HG02642 (cell line): ENCODE data around the gene MAGEB1.
A peak's percentile ranks its signal among the peaks of the same experiment; 100 is the strongest.

Experiments
- ATAC-seq: cut with Tn5 transposase; IDR thresholded peaks from one replicate; pipeline ENCODE4 v1.9.1; 2021; ENCODE audit warnings: mild to moderate bottlenecking; ENCODE audit not compliant: unreplicated experiment, poor library complexity

MAGEB1 gene

GRCh38 chrX:30246769-30247489 lies at the start of gene MAGEB1:
TSS of gene MAGEB1 (plus strand) at chrX:30247146. CDS start at chrX:30250494, 3,348 bp downstream.
- ATAC-seq: no peak

GRCh38 chrX:30212172-30212571 lies 34.8 kb upstream of the MAGEB1 start:
- ATAC-seq: no peak

GRCh38 chrX:30215357-30215843 lies 31.5 kb upstream of the MAGEB1 start, which contains the start of gene MAGEB2:
TSS of gene MAGEB2 (plus strand) at chrX:30215563. CDS start at chrX:30218581, 3,018 bp downstream.
- no peak for ATAC-seq

- no peak for ATAC-seq
Observed at GRCh38 chrX:30217465-30217864, 29.5 kb upstream of the MAGEB1 start.

GRCh38 chrX:30219372-30219771 lies 27.6 kb upstream of the MAGEB1 start:
- no peak for ATAC-seq

GRCh38 chrX:30220661-30221060 lies 26.3 kb upstream of the MAGEB1 start:
- ATAC-seq: no peak

- ATAC-seq: no peak
Observed at GRCh38 chrX:30224536-30224935, 22.4 kb upstream of the MAGEB1 start.

GRCh38 chrX:30228526-30228925 lies 18.4 kb upstream of the MAGEB1 start:
- ATAC-seq: no peak

- no peak for ATAC-seq
Observed at GRCh38 chrX:30230395-30230794, 16.6 kb upstream of the MAGEB1 start, which contains the start of gene MAGEB3. TSS of gene MAGEB3 (plus strand) at chrX:30230657. CDS start at chrX:30235925, 5,268 bp downstream.

- ATAC-seq: no peak
Observed at GRCh38 chrX:30241724-30242415, 5.1 kb upstream of the MAGEB1 start, which contains the start of gene MAGEB4. TSS of gene MAGEB4 (plus strand) at chrX:30242000. CDS start at chrX:30242136, 136 bp downstream.

- ATAC-seq: peak; percentile 75
Observed at GRCh38 chrX:30248854-30249253, 1.9 kb downstream of the MAGEB1 start.

- no peak for ATAC-seq
Observed at GRCh38 chrX:30253257-30253656, 6.3 kb downstream of the MAGEB1 start.

- no peak for ATAC-seq
Observed at GRCh38 chrX:30259927-30260326, 13.0 kb downstream of the MAGEB1 start.

GRCh38 chrX:30261012-30261411 lies 14.1 kb downstream of the MAGEB1 start:
- ATAC-seq: no peak

GRCh38 chrX:30262763-30263162 lies 15.8 kb downstream of the MAGEB1 start:
- ATAC-seq: no peak

GRCh38 chrX:30270639-30271038 lies 23.7 kb downstream of the MAGEB1 start:
- no peak for ATAC-seq

GRCh38 chrX:30275498-30275897 lies 28.6 kb downstream of the MAGEB1 start:
- ATAC-seq: no peak

GRCh38 chrX:30278365-30278764 lies 31.4 kb downstream of the MAGEB1 start:
- no peak for ATAC-seq

GRCh38 chrX:30280428-30280827 lies 33.5 kb downstream of the MAGEB1 start:
- ATAC-seq: no peak

GRCh38 chrX:30282527-30282926 lies 35.6 kb downstream of the MAGEB1 start:
- no peak for ATAC-seq

GRCh38 chrX:30283456-30284200 lies 36.7 kb downstream of the MAGEB1 start:
- no peak for ATAC-seq
